CD4-positive, alpha-beta T cell treated with Interleukin-2 at 100 ng/mL for 4 hours (primary cell): ENCODE data around the gene DMXL1.

Source experiments
- DNase-seq: peaks from one replicate; pipeline ENCODE4 v3.0.0-alpha.2; 2020; ENCODE audit warnings: low spot score

The DMXL1 gene

GRCh38 chr5:119070828-119071560, at the start of gene DMXL1:
DMXL1 (plus strand) TSS chr5:119071087; CDS start chr5:119071570, 483 bp downstream.
- DNase-seq = peak; percentile 99

GRCh38 chr5:119021149-119021732, 49.6 kb upstream of the DMXL1 start:
- no peak for DNase-seq

- peak; percentile 24 for DNase-seq
Observed at GRCh38 chr5:119022017-119022745, 48.7 kb upstream of the DMXL1 start.

GRCh38 chr5:119022773-119023172, 48.1 kb upstream of the DMXL1 start:
- no peak for DNase-seq

GRCh38 chr5:119028575-119028974, 42.3 kb upstream of the DMXL1 start:
- no peak for DNase-seq

GRCh38 chr5:119031011-119031886, 39.6 kb upstream of the DMXL1 start:
- peak; percentile 13 for DNase-seq

GRCh38 chr5:119031905-119032304, 39.0 kb upstream of the DMXL1 start:
- DNase-seq = no peak

GRCh38 chr5:119032656-119033055, 38.2 kb upstream of the DMXL1 start:
- no peak for DNase-seq

- no peak for DNase-seq
Observed at GRCh38 chr5:119033135-119033534, 37.8 kb upstream of the DMXL1 start.

GRCh38 chr5:119036101-119036762, 34.7 kb upstream of the DMXL1 start:
- no peak for DNase-seq

- DNase-seq = no peak
Observed at GRCh38 chr5:119037496-119038215, 33.2 kb upstream of the DMXL1 start.

GRCh38 chr5:119048246-119048645, 22.6 kb upstream of the DMXL1 start:
- DNase-seq = no peak

GRCh38 chr5:119049824-119050449, 20.9 kb upstream of the DMXL1 start:
- no peak for DNase-seq

GRCh38 chr5:119054101-119054500, 16.8 kb upstream of the DMXL1 start:
- no peak for DNase-seq

- no peak for DNase-seq
Observed at GRCh38 chr5:119055294-119055693, 15.6 kb upstream of the DMXL1 start.

- DNase-seq = no peak
Observed at GRCh38 chr5:119058979-119059529, 11.8 kb upstream of the DMXL1 start.

GRCh38 chr5:119059740-119060255, 11.1 kb upstream of the DMXL1 start:
- DNase-seq = no peak

- no peak for DNase-seq
Observed at GRCh38 chr5:119063579-119064379, 7.1 kb upstream of the DMXL1 start.

GRCh38 chr5:119067450-119067849, 3.4 kb upstream of the DMXL1 start:
- DNase-seq = no peak
